IMR-90 (cell line): Measurements from ENCODE around the gene SH2D1B. TPM values are rescaled to one million over a fixed set of nuclear protein-coding genes. Genes with fewer than 3 reads are reported as not detected.

Experiments
- ATAC-seq: fragments of 200-7000 bp; cut with Tn5 transposase; 2 replicates; pipeline ENCODE4 v1.9.1; 2020; ENCODE audit warnings: low read depth, mild to moderate bottlenecking, moderate library complexity
- BruUV-seq: library from RNA; stranded (reverse); fragments of 400-500 nt; replicated peaks from 2 replicates; lab custom pipeline; 2021; lab: Mats Ljungman, UMichigan
- CTCF ChIA-PET: fragments of 300-600 bp; formaldehyde crosslinking; extraction: SDS; loops from one replicate; lab custom pipeline; 2021; ENCODE audit warnings: antibody characterized with exemption; lab: Yijun Ruan, JAX
- POLR2A ChIA-PET: fragments of 300-600 bp; sonication (Branson Sonifier 250); formaldehyde crosslinking; loops from one replicate; lab custom pipeline; 2022; ENCODE audit warnings: antibody characterized with exemption; ENCODE audit not compliant: unreplicated experiment; lab: Charles Lee
- DNase-seq: peaks from one replicate; pipeline ENCODE4 v3.0.0; 2013
- H2AFZ ChIP-seq: replicated peaks from 2 replicates; pipeline ENCODE3; 2013; ENCODE audit warnings: low read length, mild to moderate bottlenecking; ENCODE audit not compliant: poor library complexity
- H2AK5ac ChIP-seq: 2 replicates; pipeline ENCODE4 v1.6.1; 2013; ENCODE audit warnings: low read depth, low read length, inconsistent platforms
- H2AK9ac ChIP-seq: replicated peaks from 2 replicates; pipeline ENCODE3; 2013; ENCODE audit warnings: mild to moderate bottlenecking, low read depth, low read length, moderate library complexity; ENCODE audit not compliant: poor library complexity
- H2BK120ac ChIP-seq: 2 replicates; pipeline ENCODE4 v1.6.1; 2013; ENCODE audit warnings: low read depth, low read length, inconsistent platforms
- H2BK15ac ChIP-seq: 3 replicates; pipeline ENCODE4 v1.6.1; 2013; ENCODE audit warnings: low read depth, low read length, inconsistent platforms
- H2BK20ac ChIP-seq: 2 replicates; pipeline ENCODE4 v1.6.1; 2013; ENCODE audit warnings: low read depth, mild to moderate bottlenecking, inconsistent platforms, low read length, moderate library complexity
- H2BK5ac ChIP-seq: 2 replicates; pipeline ENCODE4 v1.6.1; 2013; ENCODE audit warnings: mild to moderate bottlenecking, low read depth, low read length, inconsistent platforms; ENCODE audit not compliant: poor library complexity, severe bottlenecking
- H3K14ac ChIP-seq: replicated peaks from 2 replicates; pipeline ENCODE4 v1.6.1; 2013; ENCODE audit warnings: low read depth, low read length, inconsistent platforms
- H3K18ac ChIP-seq: 2 replicates; pipeline ENCODE4 v1.6.1; 2013; ENCODE audit warnings: low read depth, low read length, control low read depth
- H3K23ac ChIP-seq: 2 replicates; pipeline ENCODE4 v1.6.1; 2013; ENCODE audit warnings: low read depth, low read length, inconsistent platforms
- H3K27ac ChIP-seq: 2 replicates; pipeline ENCODE4 v1.5.1; 2013; ENCODE audit warnings: mild to moderate bottlenecking, control low read depth, low read length; ENCODE audit not compliant: insufficient read depth
- H3K27me3 ChIP-seq: 2 replicates; pipeline ENCODE4 v1.6.1; 2013; ENCODE audit warnings: low read length; ENCODE audit not compliant: control insufficient read depth, insufficient read depth
- H3K36me3 ChIP-seq: 2 replicates; pipeline ENCODE4 v1.6.1; 2013; ENCODE audit warnings: low read length, mixed read lengths; ENCODE audit not compliant: control insufficient read depth, insufficient read depth
- H3K4ac ChIP-seq: 2 replicates; pipeline ENCODE4 v1.6.1; 2013; ENCODE audit warnings: low read depth, low read length, inconsistent platforms
- H3K4me1 ChIP-seq: 2 replicates; pipeline ENCODE4 v1.6.1; 2013; ENCODE audit warnings: low read length, mixed read lengths; ENCODE audit not compliant: control insufficient read depth, insufficient read depth
- H3K4me2 ChIP-seq: 2 replicates; pipeline ENCODE4 v1.6.1; 2013; ENCODE audit warnings: low read depth, mild to moderate bottlenecking, control low read depth, low read length, moderate library complexity
- H3K4me3 ChIP-seq: 2 replicates; pipeline ENCODE4 v1.5.1; 2013; ENCODE audit warnings: low read depth, mild to moderate bottlenecking, control low read depth, low read length, moderate library complexity; ENCODE audit not compliant: insufficient read depth
- H3K56ac ChIP-seq: 2 replicates; pipeline ENCODE4 v1.6.1; 2013; ENCODE audit warnings: low read length, inconsistent platforms; ENCODE audit not compliant: insufficient read depth; ENCODE audit errors: extremely low read depth
- H3K79me1 ChIP-seq, 2 experiments: 2 replicates each; pipeline ENCODE4 v1.6.1; 2013; ENCODE audit warnings: low read length in 2 of 2, inconsistent platforms in 1 of 2, low read depth in 1 of 2
- H3K9ac ChIP-seq: 2 replicates; pipeline ENCODE4 v1.6.1; 2013; ENCODE audit warnings: low read depth, low read length, control low read depth
- H3K9me1 ChIP-seq: 2 replicates; pipeline ENCODE4 v1.6.1; 2013; ENCODE audit warnings: low read length, inconsistent platforms; ENCODE audit not compliant: insufficient read depth
- H3K9me3 ChIP-seq: 2 replicates; pipeline ENCODE4 v1.6.1; 2013; ENCODE audit warnings: low read length; ENCODE audit not compliant: control insufficient read depth, insufficient read depth
- H4K20me1 ChIP-seq: 2 replicates; pipeline ENCODE4 v1.6.1; 2013; ENCODE audit warnings: low read length, inconsistent platforms; ENCODE audit not compliant: insufficient read depth
- H4K5ac ChIP-seq: 2 replicates; pipeline ENCODE4 v1.6.1; 2013; ENCODE audit warnings: mild to moderate bottlenecking, low read depth, low read length, control low read depth
- H4K8ac ChIP-seq, 2 experiments: 2 replicates each; pipeline ENCODE4 v1.6.1; 2013; ENCODE audit warnings: low read depth in 2 of 2, low read length in 2 of 2, control low read depth in 1 of 2, inconsistent platforms in 1 of 2
- H4K91ac ChIP-seq: 2 replicates; pipeline ENCODE4 v1.6.1; 2013; ENCODE audit warnings: low read depth, low read length, inconsistent platforms; ENCODE audit not compliant: insufficient read depth
- BHLHE40 ChIP-seq: fragments of 150-350 bp; IDR thresholded peaks from 2 replicates; pipeline ENCODE4 v1.6.1; 2016; ENCODE audit warnings: mild to moderate bottlenecking, low read depth, low read length
- CEBPB ChIP-seq: IDR thresholded peaks from 2 replicates; pipeline ENCODE4 v1.6.1; 2012; ENCODE audit warnings: low read depth, low read length, improper control_type of control experiment
- CHD1 ChIP-seq: IDR thresholded peaks from 2 replicates; pipeline ENCODE4 v1.6.1; 2012; ENCODE audit warnings: low read depth, low read length, improper control_type of control experiment
- CTCF ChIP-seq: conservative IDR thresholded peaks from 2 replicates; pipeline ENCODE4 v1.5.1; 2012; ENCODE audit warnings: mild to moderate bottlenecking, low read depth, low read length, improper control_type of control experiment
- FOS ChIP-seq: fragments of 150-350 bp; IDR thresholded peaks from 2 replicates; pipeline ENCODE4 v1.6.1; 2016; ENCODE audit warnings: low read depth, low read length
- MAFK ChIP-seq: IDR thresholded peaks from 2 replicates; pipeline ENCODE4 v1.6.1; 2012; ENCODE audit warnings: low read depth, low read length, improper control_type of control experiment
- MAZ ChIP-seq: IDR thresholded peaks from 2 replicates; pipeline ENCODE4 v1.6.1; 2012; ENCODE audit warnings: low read depth, mild to moderate bottlenecking, low read length, improper control_type of control experiment, moderate library complexity, borderline replicate concordance
- MXI1 ChIP-seq: IDR thresholded peaks from 2 replicates; pipeline ENCODE4 v1.6.1; 2012; ENCODE audit warnings: low read depth, mild to moderate bottlenecking, low read length, moderate library complexity, borderline replicate concordance
- NFE2L2 ChIP-seq: fragments of 150-350 bp; IDR thresholded peaks from 2 replicates; pipeline ENCODE4 v1.6.1; 2016; ENCODE audit warnings: low read depth, mild to moderate bottlenecking, low read length
- POLR2A ChIP-seq: IDR thresholded peaks from 2 replicates; pipeline ENCODE4 v1.6.1; 2012; ENCODE audit warnings: mild to moderate bottlenecking, low read depth, low read length
- RAD21 ChIP-seq: IDR thresholded peaks from 2 replicates; pipeline ENCODE4 v1.6.1; 2012; ENCODE audit warnings: low read length, improper control_type of control experiment
- RCOR1 ChIP-seq: IDR thresholded peaks from 2 replicates; pipeline ENCODE4 v1.6.1; 2012; ENCODE audit warnings: mild to moderate bottlenecking, low read length, improper control_type of control experiment; ENCODE audit not compliant: insufficient replicate concordance
- RFX5 ChIP-seq: IDR thresholded peaks from 2 replicates; pipeline ENCODE4 v1.8.0; 2012; ENCODE audit warnings: low read depth, mild to moderate bottlenecking, low read length, moderate library complexity
- SMC3 ChIP-seq: fragments of 150-350 bp; IDR thresholded peaks from 2 replicates; pipeline ENCODE4 v1.6.1; 2016; ENCODE audit warnings: low read depth, mild to moderate bottlenecking, antibody characterized with exemption, low read length, moderate library complexity
- USF2 ChIP-seq: fragments of 150-350 bp; IDR thresholded peaks from 2 replicates; pipeline ENCODE4 v1.6.1; 2017; ENCODE audit warnings: mild to moderate bottlenecking, antibody characterized with exemption, low read length, low read depth
- WGBS, 2 experiments: methylation state at CpG; one replicate each; pipeline versions ENCODE4 v1.1.5 to v1.1.7; 2013; ENCODE audit warnings: missing lambda C conversion rate in 2 of 2; ENCODE audit not compliant: insufficient read length in 1 of 2; ENCODE audit errors: extremely low coverage in 2 of 2; 5-methylcytosine and 5-hydroxymethylcytosine counted together
- dilution Hi-C: fragments of 300-500 bp; cut with HindIII; formaldehyde crosslinking; loops from one replicate; pipeline ENCODE4 v1.14.3; 2018; ENCODE audit warnings: low sequenced_read_pairs; ENCODE audit not compliant: unreplicated experiment
- in situ Hi-C: fragments of 300-500 bp; cut with MboI; formaldehyde crosslinking; loops from 3 replicates; pipeline ENCODE4 v1.14.3; 2019; ENCODE audit warnings: low sequenced_read_pairs, inconsistent platforms, mixed read lengths
- intact Hi-C: fragments of 100-400 bp; cut with micrococcal nuclease; formaldehyde crosslinking; loops from 2 replicates; pipeline ENCODE4 v1.10.0; 2022
- polyA plus RNA-seq, 3 experiments: library from polyadenylated mRNA; depleted of rRNA; stranded (reverse); fragments of >200 nt; gene quantifications; 2 replicates each; pipeline ENCODE4 v1.2.3, GENCODE V29; 2012; ENCODE audit warnings: low replicate concordance in 1 of 3
- total RNA-seq: library from RNA; depleted of rRNA; stranded (reverse); fragments of >200 nt; gene quantifications from 2 replicates; pipeline ENCODE4 v1.2.3, GENCODE V29; 2012
- TF ChIP-seq, protein P1 (sequence below): fragments of 150-350 bp; IDR thresholded peaks from 2 replicates; pipeline ENCODE4 v1.6.1; 2016; ENCODE audit warnings: low read depth, mild to moderate bottlenecking, low read length, moderate library complexity, borderline replicate concordance

SH2D1B gene
- total and polyA plus RNA-seq, 2 of the 4 experiments (the other 2 are of a cell fraction) = 0.03 to 0.18 TPM

DNA sequence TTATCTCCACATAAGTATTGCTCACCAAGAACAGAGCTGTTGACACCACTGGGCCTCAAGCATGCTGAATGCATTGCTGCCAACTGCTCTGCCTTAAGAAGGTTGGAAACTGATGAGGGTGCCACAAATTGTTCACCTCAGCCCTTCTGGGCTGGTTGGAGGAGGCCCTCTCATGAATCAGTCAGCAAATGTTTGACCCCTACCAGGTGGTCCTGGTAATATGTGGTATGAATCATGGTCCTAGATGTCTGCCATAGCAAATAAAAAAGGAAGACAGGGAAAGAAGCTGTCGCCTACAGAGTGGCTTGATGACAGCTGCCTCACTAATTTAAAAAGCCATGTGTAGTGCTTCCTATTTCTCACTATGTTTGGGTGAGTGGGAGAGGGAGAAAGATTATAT is 47.4 kb downstream of the SH2D1B start:
- POLR2A ChIA-PET = no interaction called here
- Histone ChIP-seq H2AK5ac (no peak overlapping the region), H3K9ac (no peak overlapping the region), H3K9me3 (no peaks in the 10 kb centered on the region), H3K18ac (no peak overlapping the region), H4K5ac (no peak overlapping the region), H2BK15ac (no peak overlapping the region), H3K9me1 (no peaks in the 10 kb centered on the region; the same call in 1 of the 2 replicates), H2BK5ac (no peak overlapping the region), H3K4me2 (no peak overlapping the region), H4K20me1 (no peaks in the 10 kb centered on the region), H3K4ac (no peak overlapping the region), H3K27me3 (peaks cover 18% of the 10 kb centered on the region), H2AK9ac (no peak overlapping the region), H3K4me1 (no peaks in the 10 kb centered on the region), H4K8ac (no peak overlapping the region), H3K27ac (no peak overlapping the region), H2BK120ac (no peak overlapping the region), H3K14ac (no peak overlapping the region), H3K56ac (no peak overlapping the region), H2AFZ (no peak overlapping the region), H2BK20ac (no peak overlapping the region), H3K36me3 (no peaks in the 10 kb centered on the region), H3K23ac (no peak overlapping the region), H4K91ac (no peak overlapping the region), H3K4me3 (no peak overlapping the region), H3K79me1 (no peaks in the 10 kb centered on the region)
- CTCF ChIA-PET = interaction anchor here (0.6 kb wide), 1 partner anchor 20 kb away, joined by 6 read pairs; no protein-coding TSS in a partner anchor
- BruUV-seq = no TSS peak
- in situ Hi-C loops = no loop called here
- TF ChIP-seq NFE2L2 (no peak), CHD1 (no peak), CEBPB (no peak), RCOR1 (no peak), BHLHE40 (no peak), SMC3 (no peak), FOS (no peak), CTCF (no peak), RAD21 (no peak), MAFK (no peak), MAZ (no peak), MXI1 (no peak), POLR2A (no peak), USF2 (no peak), RFX5 (no peak)
- TF ChIP-seq, protein P1, sequence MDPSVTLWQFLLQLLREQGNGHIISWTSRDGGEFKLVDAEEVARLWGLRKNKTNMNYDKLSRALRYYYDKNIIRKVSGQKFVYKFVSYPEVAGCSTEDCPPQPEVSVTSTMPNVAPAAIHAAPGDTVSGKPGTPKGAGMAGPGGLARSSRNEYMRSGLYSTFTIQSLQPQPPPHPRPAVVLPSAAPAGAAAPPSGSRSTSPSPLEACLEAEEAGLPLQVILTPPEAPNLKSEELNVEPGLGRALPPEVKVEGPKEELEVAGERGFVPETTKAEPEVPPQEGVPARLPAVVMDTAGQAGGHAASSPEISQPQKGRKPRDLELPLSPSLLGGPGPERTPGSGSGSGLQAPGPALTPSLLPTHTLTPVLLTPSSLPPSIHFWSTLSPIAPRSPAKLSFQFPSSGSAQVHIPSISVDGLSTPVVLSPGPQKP = no peak
- dilution Hi-C loops = no loop called here
- intact Hi-C loops = no loop called here
- DNase-seq (no peak), ATAC-seq (no peak)
- WGBS, 2 experiments = no CpG with 5 or more reads among the region's 1 CpG
